ENCODE results near the gene LRP8.

The LRP8 gene

DNA sequence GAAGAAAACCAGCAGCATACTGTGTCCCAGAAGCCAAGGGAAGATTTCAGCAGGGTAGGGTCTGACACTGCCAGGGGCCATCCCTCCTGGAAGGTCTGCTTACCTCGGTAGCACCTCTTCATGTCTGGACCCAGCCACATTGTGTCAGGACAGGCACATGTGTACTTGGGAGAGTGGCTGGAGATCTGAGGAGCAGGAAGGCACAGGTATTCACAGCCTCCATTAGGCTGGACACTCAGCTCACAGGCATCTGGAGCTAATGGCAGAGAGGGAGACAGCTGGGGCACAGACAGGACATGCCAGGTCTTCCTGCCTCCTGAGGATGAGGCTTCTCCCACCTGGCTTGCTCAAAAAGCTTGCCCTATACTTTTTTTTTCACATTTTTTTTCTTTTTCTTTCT lies 69.7 kb downstream of the LRP8 start:
- no peak overlapping the region for H3K4me3 ChIP-seq (ENCODE audit: low read depth, low read length)
- in situ Hi-C loops (cut with HindIII; ENCODE audit: low sequenced_read_pairs) = no loop called here
- TF ChIP-seq, protein P1, sequence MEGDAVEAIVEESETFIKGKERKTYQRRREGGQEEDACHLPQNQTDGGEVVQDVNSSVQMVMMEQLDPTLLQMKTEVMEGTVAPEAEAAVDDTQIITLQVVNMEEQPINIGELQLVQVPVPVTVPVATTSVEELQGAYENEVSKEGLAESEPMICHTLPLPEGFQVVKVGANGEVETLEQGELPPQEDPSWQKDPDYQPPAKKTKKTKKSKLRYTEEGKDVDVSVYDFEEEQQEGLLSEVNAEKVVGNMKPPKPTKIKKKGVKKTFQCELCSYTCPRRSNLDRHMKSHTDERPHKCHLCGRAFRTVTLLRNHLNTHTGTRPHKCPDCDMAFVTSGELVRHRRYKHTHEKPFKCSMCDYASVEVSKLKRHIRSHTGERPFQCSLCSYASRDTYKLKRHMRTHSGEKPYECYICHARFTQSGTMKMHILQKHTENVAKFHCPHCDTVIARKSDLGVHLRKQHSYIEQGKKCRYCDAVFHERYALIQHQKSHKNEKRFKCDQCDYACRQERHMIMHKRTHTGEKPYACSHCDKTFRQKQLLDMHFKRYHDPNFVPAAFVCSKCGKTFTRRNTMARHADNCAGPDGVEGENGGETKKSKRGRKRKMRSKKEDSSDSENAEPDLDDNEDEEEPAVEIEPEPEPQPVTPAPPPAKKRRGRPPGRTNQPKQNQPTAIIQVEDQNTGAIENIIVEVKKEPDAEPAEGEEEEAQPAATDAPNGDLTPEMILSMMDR (IDR thresholded peaks at IDR 0.05; ENCODE audit: low read depth, low read length, missing control alignments) = no peak
- no peak for DNase-seq (ENCODE audit: low read depth)

GRCh38 chr1:53257454-53258081 lies 70.3 kb downstream of the LRP8 start:
- TF ChIP-seq, protein P1 (IDR thresholded peaks at IDR 0.05; ENCODE audit: low read depth, low read length, missing control alignments) = no peak
- no peak for DNase-seq (ENCODE audit: low read depth)
- no peak overlapping the region for H3K4me3 ChIP-seq (ENCODE audit: low read depth, low read length)
- in situ Hi-C loops (cut with HindIII; ENCODE audit: low sequenced_read_pairs) = no loop called here

DNA sequence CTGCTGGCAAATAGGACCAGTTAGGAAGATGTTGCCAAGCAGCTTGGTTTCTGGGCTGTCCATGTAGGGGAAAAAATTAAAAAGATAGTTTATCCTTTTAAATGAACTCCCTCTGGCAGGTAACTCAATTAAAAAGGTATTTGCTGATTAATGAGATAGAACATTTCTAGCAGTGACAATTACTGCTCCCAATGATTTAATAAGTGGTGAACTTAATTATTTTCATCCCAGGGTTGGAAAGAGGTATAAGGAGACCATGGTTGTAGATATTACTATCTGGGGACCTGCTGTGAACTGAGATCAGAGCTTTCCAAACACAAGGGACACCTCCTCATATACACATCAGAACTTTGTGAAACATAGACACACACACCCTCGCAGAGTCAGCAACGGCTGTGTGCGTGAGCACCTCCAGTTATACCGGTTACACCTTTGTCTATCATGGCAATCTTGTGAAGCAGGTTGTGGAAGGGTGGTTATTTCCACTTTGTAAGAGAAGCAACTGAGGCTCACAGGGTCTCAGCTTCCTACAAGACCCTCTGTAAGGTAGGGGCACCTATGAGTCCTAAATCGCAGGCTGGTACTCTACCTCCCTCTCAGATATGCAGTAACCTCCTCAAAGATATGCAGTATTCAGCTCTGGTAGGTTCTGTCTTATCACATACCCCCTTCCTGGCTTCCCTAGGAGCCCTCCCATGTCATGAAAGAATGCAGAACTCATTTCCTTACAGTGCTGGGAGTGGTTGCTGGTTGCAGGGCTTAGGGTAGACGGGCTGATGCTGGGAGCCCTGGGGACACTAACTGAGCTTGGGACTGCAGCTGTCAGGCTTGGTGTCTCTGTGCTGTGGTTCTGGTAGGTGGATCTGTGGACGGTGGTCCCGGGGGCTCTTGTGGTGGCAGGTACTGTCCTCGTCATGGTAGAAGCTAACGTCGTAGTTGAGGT lies 71.1 kb downstream of the LRP8 start:
- in situ Hi-C loops (cut with HindIII; ENCODE audit: low sequenced_read_pairs) = no loop called here
- H3K4me3 ChIP-seq (ENCODE audit: low read depth, low read length) = no peak overlapping the region
- TF ChIP-seq, protein P1 (IDR thresholded peaks at IDR 0.05; ENCODE audit: low read depth, low read length, missing control alignments) = no peak
- DNase-seq (ENCODE audit: low read depth) = no peak

- DNase-seq (ENCODE audit: low read depth) = no peak
- in situ Hi-C loops (cut with HindIII; ENCODE audit: low sequenced_read_pairs) = no loop called here
- no peak overlapping the region for H3K4me3 ChIP-seq (ENCODE audit: low read depth, low read length)
- TF ChIP-seq, protein P1 (IDR thresholded peaks at IDR 0.05; ENCODE audit: low read depth, low read length, missing control alignments) = no peak
Measured at GRCh38 chr1:53255031-53255430, 72.8 kb downstream of the LRP8 start.

DNA sequence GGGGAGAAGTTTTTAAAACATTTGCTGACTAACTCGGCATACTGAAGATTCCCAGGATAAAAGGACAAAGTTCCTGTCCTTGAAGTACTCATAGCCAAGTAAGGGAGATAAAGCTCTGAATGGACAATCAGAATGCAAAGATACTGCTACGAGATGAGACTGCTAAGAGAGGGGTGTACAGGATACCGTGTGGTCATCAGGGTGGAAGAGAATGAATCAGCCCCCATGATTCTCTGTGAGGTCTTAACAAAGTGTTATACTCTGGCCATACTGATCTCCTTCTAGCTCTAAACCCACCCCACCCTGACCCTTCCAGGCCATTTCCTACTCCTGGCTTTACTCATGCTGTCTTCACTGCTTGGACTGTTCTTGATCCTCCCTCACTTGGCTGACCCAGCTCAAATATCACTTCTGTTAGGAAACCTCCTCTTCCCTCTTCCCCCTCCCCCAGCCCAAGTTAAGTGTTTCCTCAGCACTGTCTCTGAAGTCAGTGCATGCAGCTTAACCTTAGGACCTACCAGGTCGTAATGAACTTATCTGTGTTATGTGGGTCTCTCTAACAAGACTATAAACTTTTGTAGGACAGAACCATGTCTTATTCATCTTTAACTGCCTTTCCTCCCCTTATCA lies 73.7 kb downstream of the LRP8 start:
- in situ Hi-C loops (cut with HindIII; ENCODE audit: low sequenced_read_pairs) = no loop called here
- TF ChIP-seq, protein P1 (IDR thresholded peaks at IDR 0.05; ENCODE audit: low read depth, low read length, missing control alignments) = no peak
- no peak for DNase-seq (ENCODE audit: low read depth)
- no peak overlapping the region for H3K4me3 ChIP-seq (ENCODE audit: low read depth, low read length)

GRCh38 chr1:53250325-53250724 lies 77.5 kb downstream of the LRP8 start:
- in situ Hi-C loops (cut with HindIII; ENCODE audit: low sequenced_read_pairs) = no loop called here
- TF ChIP-seq, protein P1 (IDR thresholded peaks at IDR 0.05; ENCODE audit: low read depth, low read length, missing control alignments) = no peak
- no peak overlapping the region for H3K4me3 ChIP-seq (ENCODE audit: low read depth, low read length)
- DNase-seq (ENCODE audit: low read depth) = no peak

All from astrocyte of the cerebellum (primary cell).